ENCODE data around the gene REEP5. TPM values are rescaled to one million over a fixed set of nuclear protein-coding genes. Genes with fewer than 3 reads are reported as not detected.

REEP5 gene
- total RNA-seq, 1 donor from 2014 or later = 26.3 TPM

GRCh38 chr5:112833971-112834370 lies 88.1 kb downstream of the REEP5 start:
- no peak for FAIRE-seq
- DNase-seq (ENCODE audit: low read depth) = no peak
- TF ChIP-seq CTCF (IDR thresholded peaks at IDR 0.05; ENCODE audit: insufficient read depth, low read length, severe bottlenecking) = no peak
- no peaks in the 10 kb centered on the region for H3K36me3 ChIP-seq (ENCODE audit: control insufficient read depth, insufficient read depth, low read length)
- no peak overlapping the region for H3K4me3 ChIP-seq (ENCODE audit: low read depth, low read length)
- H3K27me3 ChIP-seq (ENCODE audit: control insufficient read depth, insufficient read depth, low read length) = no peaks in the 10 kb centered on the region

DNA sequence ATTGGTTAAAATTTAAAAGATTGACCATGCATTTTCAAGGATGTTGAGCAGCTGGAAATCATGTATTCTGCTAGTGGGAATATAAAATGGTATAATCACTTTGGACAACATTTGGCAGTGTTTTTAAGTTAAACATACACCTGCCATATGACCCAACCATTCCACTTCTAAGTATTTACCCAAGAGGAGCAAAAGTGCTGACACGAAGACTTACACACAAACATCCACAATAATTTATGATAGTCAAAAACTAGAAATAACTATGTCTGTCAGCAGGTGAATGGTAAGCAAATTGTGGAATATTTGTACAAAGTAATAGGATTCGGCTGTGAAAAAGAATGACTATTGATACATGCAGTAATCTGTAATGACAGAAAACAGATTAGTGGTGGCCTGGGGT lies 91.6 kb downstream of the REEP5 start:
- no peak for TF ChIP-seq CTCF (IDR thresholded peaks at IDR 0.05; ENCODE audit: insufficient read depth, low read length, severe bottlenecking)
- no peaks in the 10 kb centered on the region for H3K27me3 ChIP-seq (ENCODE audit: control insufficient read depth, insufficient read depth, low read length)
- FAIRE-seq (no peak), DNase-seq (ENCODE audit: low read depth) (no peak)
- H3K4me3 ChIP-seq (ENCODE audit: low read depth, low read length) = no peak overlapping the region
- peaks cover 1% of the 10 kb centered on the region for H3K36me3 ChIP-seq (ENCODE audit: control insufficient read depth, insufficient read depth, low read length)

Other genes starting within 250 kb of the REEP5 start
- 33.7 and 37.1 TPM in 2 replicates for gene APC, start 184.3 kb downstream of the REEP5 start, total RNA-seq
- 109 TPM in 2 replicates for gene SRP19, start 60.9 kb downstream of the REEP5 start, total RNA-seq
- 22.0 and 24.0 TPM in 2 replicates for gene DCP2, start 54.6 kb upstream of the REEP5 start, total RNA-seq

All from bronchial epithelial cell (primary cell).